HK-2 (cell line): ENCODE results near the gene ITGAD.
"Not testable (repeated sequence)": the region's sequence is repeated elsewhere in the genome, so short reads cannot be mapped to it uniquely, and the experiment has no call there.

ENCODE experiments used
- DNase-seq: peaks from one replicate; pipeline ENCODE4 v3.0.0-alpha.2; 2018; ENCODE audit not compliant: unreplicated experiment

The ITGAD gene

GRCh38 chr16:31429796-31430195, 36.7 kb downstream of the ITGAD start:
- DNase-seq, result no peak

- no peak for DNase-seq
Measured at GRCh38 chr16:31430380-31431052, 37.4 kb downstream of the ITGAD start.

- no peak for DNase-seq
Measured at GRCh38 chr16:31435341-31436220, 42.4 kb downstream of the ITGAD start.

- DNase-seq, result no peak
Measured at GRCh38 chr16:31436221-31437045, 43.3 kb downstream of the ITGAD start.

GRCh38 chr16:31438414-31438813, 45.3 kb downstream of the ITGAD start:
- DNase-seq, result no peak

GRCh38 chr16:31439023-31439422, 45.9 kb downstream of the ITGAD start:
- not testable (repeated sequence) for DNase-seq

- no peak for DNase-seq
Measured at GRCh38 chr16:31439519-31439918, 46.4 kb downstream of the ITGAD start.

- DNase-seq, result no peak
Measured at GRCh38 chr16:31440516-31441184, 47.5 kb downstream of the ITGAD start.

GRCh38 chr16:31441956-31442355, 48.8 kb downstream of the ITGAD start:
- DNase-seq, result no peak

- DNase-seq, result not testable (repeated sequence)
Measured at GRCh38 chr16:31445931-31446330, 52.8 kb downstream of the ITGAD start.

- no peak for DNase-seq
Measured at GRCh38 chr16:31451201-31451600, 58.1 kb downstream of the ITGAD start.

- DNase-seq, result peak; percentile 54
Measured at GRCh38 chr16:31451681-31452351, 58.7 kb downstream of the ITGAD start.

- DNase-seq, result peak; percentile 37
Measured at GRCh38 chr16:31452631-31453106, 59.5 kb downstream of the ITGAD start.

GRCh38 chr16:31453255-31454204, 60.4 kb downstream of the ITGAD start:
- DNase-seq, result no peak

- DNase-seq, result no peak
Measured at GRCh38 chr16:31455601-31456314, 62.6 kb downstream of the ITGAD start.

- no peak for DNase-seq
Measured at GRCh38 chr16:31456988-31457360, 63.8 kb downstream of the ITGAD start.

GRCh38 chr16:31458073-31458843, 65.1 kb downstream of the ITGAD start:
- peak; percentile 75 for DNase-seq
